IMR-90 (cell line): ENCODE results near the gene CNOT6.

ENCODE experiments used
- BHLHE40 ChIP-seq: fragments of 150-350 bp; IDR thresholded peaks from 2 replicates; pipeline ENCODE4 v1.6.1; 2016; ENCODE audit warnings: mild to moderate bottlenecking, low read depth, low read length
- CEBPB ChIP-seq: IDR thresholded peaks from 2 replicates; pipeline ENCODE4 v1.6.1; 2012; ENCODE audit warnings: low read depth, low read length, improper control_type of control experiment
- FOS ChIP-seq: fragments of 150-350 bp; IDR thresholded peaks from 2 replicates; pipeline ENCODE4 v1.6.1; 2016; ENCODE audit warnings: low read depth, low read length
- MAFK ChIP-seq: IDR thresholded peaks from 2 replicates; pipeline ENCODE4 v1.6.1; 2012; ENCODE audit warnings: low read depth, low read length, improper control_type of control experiment
- MXI1 ChIP-seq: IDR thresholded peaks from 2 replicates; pipeline ENCODE4 v1.6.1; 2012; ENCODE audit warnings: low read depth, mild to moderate bottlenecking, low read length, moderate library complexity, borderline replicate concordance
- POLR2A ChIP-seq: IDR thresholded peaks from 2 replicates; pipeline ENCODE4 v1.6.1; 2012; ENCODE audit warnings: mild to moderate bottlenecking, low read depth, low read length
- RAD21 ChIP-seq: IDR thresholded peaks from 2 replicates; pipeline ENCODE4 v1.6.1; 2012; ENCODE audit warnings: low read length, improper control_type of control experiment
- RCOR1 ChIP-seq: IDR thresholded peaks from 2 replicates; pipeline ENCODE4 v1.6.1; 2012; ENCODE audit warnings: mild to moderate bottlenecking, low read length, improper control_type of control experiment; ENCODE audit not compliant: insufficient replicate concordance
- SMC3 ChIP-seq: fragments of 150-350 bp; IDR thresholded peaks from 2 replicates; pipeline ENCODE4 v1.6.1; 2016; ENCODE audit warnings: low read depth, mild to moderate bottlenecking, antibody characterized with exemption, low read length, moderate library complexity
- TF ChIP-seq, protein P1 (sequence below): conservative IDR thresholded peaks from 2 replicates; pipeline ENCODE4 v1.5.1; 2012; ENCODE audit warnings: mild to moderate bottlenecking, low read depth, low read length, improper control_type of control experiment
- TF ChIP-seq, protein P2 (sequence below): fragments of 150-350 bp; IDR thresholded peaks from 2 replicates; pipeline ENCODE4 v1.6.1; 2017; ENCODE audit warnings: mild to moderate bottlenecking, antibody characterized with exemption, low read length, low read depth

- TF ChIP-seq, protein P1, sequence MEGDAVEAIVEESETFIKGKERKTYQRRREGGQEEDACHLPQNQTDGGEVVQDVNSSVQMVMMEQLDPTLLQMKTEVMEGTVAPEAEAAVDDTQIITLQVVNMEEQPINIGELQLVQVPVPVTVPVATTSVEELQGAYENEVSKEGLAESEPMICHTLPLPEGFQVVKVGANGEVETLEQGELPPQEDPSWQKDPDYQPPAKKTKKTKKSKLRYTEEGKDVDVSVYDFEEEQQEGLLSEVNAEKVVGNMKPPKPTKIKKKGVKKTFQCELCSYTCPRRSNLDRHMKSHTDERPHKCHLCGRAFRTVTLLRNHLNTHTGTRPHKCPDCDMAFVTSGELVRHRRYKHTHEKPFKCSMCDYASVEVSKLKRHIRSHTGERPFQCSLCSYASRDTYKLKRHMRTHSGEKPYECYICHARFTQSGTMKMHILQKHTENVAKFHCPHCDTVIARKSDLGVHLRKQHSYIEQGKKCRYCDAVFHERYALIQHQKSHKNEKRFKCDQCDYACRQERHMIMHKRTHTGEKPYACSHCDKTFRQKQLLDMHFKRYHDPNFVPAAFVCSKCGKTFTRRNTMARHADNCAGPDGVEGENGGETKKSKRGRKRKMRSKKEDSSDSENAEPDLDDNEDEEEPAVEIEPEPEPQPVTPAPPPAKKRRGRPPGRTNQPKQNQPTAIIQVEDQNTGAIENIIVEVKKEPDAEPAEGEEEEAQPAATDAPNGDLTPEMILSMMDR = no peak
- TF ChIP-seq MAFK = no peak
- TF ChIP-seq POLR2A = no peak
- no peak for TF ChIP-seq FOS
- TF ChIP-seq BHLHE40 = no peak
- no peak for TF ChIP-seq RAD21
- TF ChIP-seq MXI1 = no peak
- TF ChIP-seq, protein P2, sequence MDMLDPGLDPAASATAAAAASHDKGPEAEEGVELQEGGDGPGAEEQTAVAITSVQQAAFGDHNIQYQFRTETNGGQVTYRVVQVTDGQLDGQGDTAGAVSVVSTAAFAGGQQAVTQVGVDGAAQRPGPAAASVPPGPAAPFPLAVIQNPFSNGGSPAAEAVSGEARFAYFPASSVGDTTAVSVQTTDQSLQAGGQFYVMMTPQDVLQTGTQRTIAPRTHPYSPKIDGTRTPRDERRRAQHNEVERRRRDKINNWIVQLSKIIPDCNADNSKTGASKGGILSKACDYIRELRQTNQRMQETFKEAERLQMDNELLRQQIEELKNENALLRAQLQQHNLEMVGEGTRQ = no peak
- TF ChIP-seq RCOR1 = no peak
- no peak for TF ChIP-seq CEBPB
- no peak for TF ChIP-seq SMC3
These were observed 101.4 kb downstream of the CNOT6 start for GRCh38 chr5:180595381-180596114.
